ENCODE data around the gene TEDC1. TPM values are rescaled to one million over a fixed set of nuclear protein-coding genes. Genes with fewer than 3 reads are reported as not detected.

TEDC1 gene
- total RNA-seq, 1 donor: 5.1 TPM

GRCh38 chr14:105533811-105534498 is 42.9 kb downstream of the TEDC1 start:
- no peak overlapping the region for H3K27ac ChIP-seq (ENCODE audit: low read depth, low read length)
- no peak for TF ChIP-seq CTCF (IDR thresholded peaks at IDR 0.05; ENCODE audit: extremely low read depth, low read depth, low read length)
- no peaks in the 10 kb centered on the region for H3K79me2 ChIP-seq (ENCODE audit: insufficient read depth, low read length)
- H3K36me3 ChIP-seq (ENCODE audit: insufficient read depth, low read length): no peaks in the 10 kb centered on the region
- no peak for DNase-seq (ENCODE audit: insufficient read length, low spot score, missing footprints)
- H3K4me2 ChIP-seq (ENCODE audit: insufficient read depth, low read length): no peak overlapping the region
- H3K27me3 ChIP-seq (ENCODE audit: insufficient read depth, low read length): peaks cover 13% of the 10 kb centered on the region
- no peak overlapping the region for H2AFZ ChIP-seq (ENCODE audit: low read length)
- no peak overlapping the region for H3K4me3 ChIP-seq (ENCODE audit: insufficient read depth, low read length)
- H3K9me3 ChIP-seq (ENCODE audit: low read depth, low read length): no peaks in the 10 kb centered on the region
- H4K20me1 ChIP-seq (ENCODE audit: insufficient read depth, low read length): no peaks in the 10 kb centered on the region
- no peaks in the 10 kb centered on the region for H3K4me1 ChIP-seq (ENCODE audit: insufficient read depth, low read length)

- no peaks in the 10 kb centered on the region for H3K9me3 ChIP-seq (ENCODE audit: low read depth, low read length)
- H3K4me3 ChIP-seq (ENCODE audit: insufficient read depth, low read length): no peak overlapping the region
- H3K36me3 ChIP-seq (ENCODE audit: insufficient read depth, low read length): no peaks in the 10 kb centered on the region
- no peaks in the 10 kb centered on the region for H4K20me1 ChIP-seq (ENCODE audit: insufficient read depth, low read length)
- TF ChIP-seq CTCF (IDR thresholded peaks at IDR 0.05; ENCODE audit: extremely low read depth, low read depth, low read length): no peak
- peak; percentile 65 for DNase-seq (ENCODE audit: insufficient read length, low spot score, missing footprints)
- peaks cover 13% of the 10 kb centered on the region for H3K27me3 ChIP-seq (ENCODE audit: insufficient read depth, low read length)
- no peaks in the 10 kb centered on the region for H3K79me2 ChIP-seq (ENCODE audit: insufficient read depth, low read length)
- H2AFZ ChIP-seq (ENCODE audit: low read length): no peak overlapping the region
- H3K4me2 ChIP-seq (ENCODE audit: insufficient read depth, low read length): no peak overlapping the region
- H3K27ac ChIP-seq (ENCODE audit: low read depth, low read length): no peak overlapping the region
- no peaks in the 10 kb centered on the region for H3K4me1 ChIP-seq (ENCODE audit: insufficient read depth, low read length)
Observed at GRCh38 chr14:105534586-105534985, 43.5 kb downstream of the TEDC1 start.

- Histone ChIP-seq H3K9me3 (ENCODE audit: low read depth, low read length) (no peaks in the 10 kb centered on the region), H2AFZ (ENCODE audit: low read length) (no peak overlapping the region), H3K4me3 (ENCODE audit: insufficient read depth, low read length) (no peak overlapping the region), H3K4me2 (ENCODE audit: insufficient read depth, low read length) (no peak overlapping the region), H3K27me3 (ENCODE audit: insufficient read depth, low read length) (peaks cover 13% of the 10 kb centered on the region), H3K36me3 (ENCODE audit: insufficient read depth, low read length) (no peaks in the 10 kb centered on the region), H3K4me1 (ENCODE audit: insufficient read depth, low read length) (no peaks in the 10 kb centered on the region), H3K27ac (ENCODE audit: low read depth, low read length) (no peak overlapping the region), H3K79me2 (ENCODE audit: insufficient read depth, low read length) (no peaks in the 10 kb centered on the region), H4K20me1 (ENCODE audit: insufficient read depth, low read length) (no peaks in the 10 kb centered on the region)
- DNase-seq (ENCODE audit: insufficient read length, low spot score, missing footprints): peak; percentile 78
- TF ChIP-seq CTCF (IDR thresholded peaks at IDR 0.05; ENCODE audit: extremely low read depth, low read depth, low read length): no peak
Observed at GRCh38 chr14:105536051-105536450, 45.0 kb downstream of the TEDC1 start.

GRCh38 chr14:105536691-105537579 is 45.9 kb downstream of the TEDC1 start:
- Histone ChIP-seq H3K27ac (ENCODE audit: low read depth, low read length) (no peak overlapping the region), H3K4me3 (ENCODE audit: insufficient read depth, low read length) (no peak overlapping the region), H2AFZ (ENCODE audit: low read length) (no peak overlapping the region), H3K4me2 (ENCODE audit: insufficient read depth, low read length) (no peak overlapping the region), H3K79me2 (ENCODE audit: insufficient read depth, low read length) (no peaks in the 10 kb centered on the region), H4K20me1 (ENCODE audit: insufficient read depth, low read length) (no peaks in the 10 kb centered on the region), H3K27me3 (ENCODE audit: insufficient read depth, low read length) (peaks cover 13% of the 10 kb centered on the region), H3K4me1 (ENCODE audit: insufficient read depth, low read length) (no peaks in the 10 kb centered on the region), H3K36me3 (ENCODE audit: insufficient read depth, low read length) (no peaks in the 10 kb centered on the region), H3K9me3 (ENCODE audit: low read depth, low read length) (no peaks in the 10 kb centered on the region)
- DNase-seq (ENCODE audit: insufficient read length, low spot score, missing footprints): peak; percentile 70
- TF ChIP-seq CTCF (IDR thresholded peaks at IDR 0.05; ENCODE audit: extremely low read depth, low read depth, low read length): no peak

Data from osteoblast (primary cell).